ENCODE measurements around the gene DAGLA. TPM values are rescaled to one million over a fixed set of nuclear protein-coding genes. Genes with fewer than 3 reads are reported as not detected.
A peak's percentile ranks its signal among the peaks of the same experiment; 100 is the strongest.

The DAGLA gene
- total RNA-seq, 1 experiment from 2014 or later = 3.1 TPM

DNA sequence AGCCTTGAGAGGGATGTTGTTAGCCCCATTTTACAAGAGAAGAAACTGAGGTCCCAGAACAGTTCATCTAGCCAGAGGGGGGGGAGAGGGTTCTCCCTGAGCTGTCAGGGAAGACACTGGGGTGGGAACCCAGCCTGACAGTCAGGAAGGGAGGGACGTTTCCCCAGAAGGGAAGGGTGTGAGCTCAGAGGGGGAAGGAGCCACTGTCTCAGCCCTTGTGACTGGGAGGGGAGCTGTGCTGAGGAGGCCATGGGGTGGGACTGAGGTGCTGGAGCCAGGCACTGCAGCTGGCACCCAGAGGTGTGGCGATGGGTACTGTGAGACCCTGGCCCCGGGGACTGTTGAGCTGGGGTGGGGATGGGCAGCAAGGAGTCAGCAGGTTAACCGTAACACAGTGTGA lies 35.7 kb downstream of the DAGLA start:
- CTCF ChIA-PET = interaction anchor here (1.0 to 5.5 kb wide), 4 partner anchors 12 to 72 kb away, joined by 3 to 71 read pairs (median 8); no protein-coding TSS in a partner anchor

DNA sequence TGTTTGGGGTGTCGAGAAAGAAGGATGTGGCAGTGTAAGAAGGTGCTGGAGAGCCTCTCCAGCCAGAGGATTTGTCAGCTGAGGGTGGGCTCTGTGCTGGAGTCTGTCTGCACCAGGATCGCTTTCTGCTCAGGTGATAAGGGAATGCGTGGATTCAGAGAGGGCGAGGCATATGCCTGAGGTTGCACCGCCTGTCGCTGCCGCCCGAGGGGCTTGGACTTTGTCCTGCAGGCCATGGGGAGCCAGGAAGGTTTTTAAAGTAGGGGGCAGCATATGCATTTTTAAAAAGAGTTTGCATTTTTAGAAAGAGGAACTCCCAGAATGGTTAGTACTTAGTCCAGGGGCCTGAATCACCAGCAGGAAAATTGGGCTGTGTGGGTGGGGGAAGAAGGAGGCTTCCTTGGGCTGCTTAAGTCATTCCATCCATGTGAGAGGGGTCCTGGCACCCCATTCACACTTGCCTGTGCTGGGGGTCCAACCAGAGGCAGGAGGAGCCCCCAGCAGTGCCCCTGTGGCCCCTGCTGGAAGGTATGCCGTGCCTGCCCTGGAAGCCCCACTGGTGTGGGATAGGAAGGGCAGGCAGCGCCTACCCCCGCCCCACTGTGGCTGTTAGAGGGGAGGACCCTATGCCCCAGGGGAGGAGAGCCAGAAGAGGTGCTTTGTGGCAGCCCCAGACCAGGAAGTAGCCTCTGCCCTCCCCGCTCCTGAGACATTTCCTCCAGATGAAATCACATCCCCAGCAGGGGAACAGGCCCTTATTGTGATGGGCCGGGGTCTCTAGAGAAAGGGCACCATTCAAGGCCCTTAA lies 36.5 kb downstream of the DAGLA start:
- ATAC-seq (peak; percentile 42), DNase-seq (ENCODE audit: low spot score) (no peak)
- no peak for TF ChIP-seq SMAD4 (CRISPR knock-in tag; IDR thresholded peaks at IDR 0.05)
- TF ChIP-seq CBFB (CRISPR knock-in tag; IDR thresholded peaks at IDR 0.05; ENCODE audit: low read depth) = no peak
- no peak for TF ChIP-seq ZNF396 (CRISPR knock-in tag; IDR thresholded peaks at IDR 0.05; ENCODE audit: borderline replicate concordance)
- TF ChIP-seq, protein P1, sequence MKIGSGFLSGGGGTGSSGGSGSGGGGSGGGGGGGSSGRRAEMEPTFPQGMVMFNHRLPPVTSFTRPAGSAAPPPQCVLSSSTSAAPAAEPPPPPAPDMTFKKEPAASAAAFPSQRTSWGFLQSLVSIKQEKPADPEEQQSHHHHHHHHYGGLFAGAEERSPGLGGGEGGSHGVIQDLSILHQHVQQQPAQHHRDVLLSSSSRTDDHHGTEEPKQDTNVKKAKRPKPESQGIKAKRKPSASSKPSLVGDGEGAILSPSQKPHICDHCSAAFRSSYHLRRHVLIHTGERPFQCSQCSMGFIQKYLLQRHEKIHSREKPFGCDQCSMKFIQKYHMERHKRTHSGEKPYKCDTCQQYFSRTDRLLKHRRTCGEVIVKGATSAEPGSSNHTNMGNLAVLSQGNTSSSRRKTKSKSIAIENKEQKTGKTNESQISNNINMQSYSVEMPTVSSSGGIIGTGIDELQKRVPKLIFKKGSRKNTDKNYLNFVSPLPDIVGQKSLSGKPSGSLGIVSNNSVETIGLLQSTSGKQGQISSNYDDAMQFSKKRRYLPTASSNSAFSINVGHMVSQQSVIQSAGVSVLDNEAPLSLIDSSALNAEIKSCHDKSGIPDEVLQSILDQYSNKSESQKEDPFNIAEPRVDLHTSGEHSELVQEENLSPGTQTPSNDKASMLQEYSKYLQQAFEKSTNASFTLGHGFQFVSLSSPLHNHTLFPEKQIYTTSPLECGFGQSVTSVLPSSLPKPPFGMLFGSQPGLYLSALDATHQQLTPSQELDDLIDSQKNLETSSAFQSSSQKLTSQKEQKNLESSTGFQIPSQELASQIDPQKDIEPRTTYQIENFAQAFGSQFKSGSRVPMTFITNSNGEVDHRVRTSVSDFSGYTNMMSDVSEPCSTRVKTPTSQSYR (CRISPR knock-in tag; IDR thresholded peaks at IDR 0.05) = no peak
- no peak for TF ChIP-seq SP1 (CRISPR knock-in tag; conservative IDR thresholded peaks at IDR 0.05)
- no peak for TF ChIP-seq FOXP1 (CRISPR knock-in tag; IDR thresholded peaks at IDR 0.05; ENCODE audit: borderline replicate concordance)
- no peak for TF ChIP-seq ESRRA (CRISPR knock-in tag; IDR thresholded peaks at IDR 0.05; ENCODE audit: borderline replicate concordance)
- TF ChIP-seq, protein P2, sequence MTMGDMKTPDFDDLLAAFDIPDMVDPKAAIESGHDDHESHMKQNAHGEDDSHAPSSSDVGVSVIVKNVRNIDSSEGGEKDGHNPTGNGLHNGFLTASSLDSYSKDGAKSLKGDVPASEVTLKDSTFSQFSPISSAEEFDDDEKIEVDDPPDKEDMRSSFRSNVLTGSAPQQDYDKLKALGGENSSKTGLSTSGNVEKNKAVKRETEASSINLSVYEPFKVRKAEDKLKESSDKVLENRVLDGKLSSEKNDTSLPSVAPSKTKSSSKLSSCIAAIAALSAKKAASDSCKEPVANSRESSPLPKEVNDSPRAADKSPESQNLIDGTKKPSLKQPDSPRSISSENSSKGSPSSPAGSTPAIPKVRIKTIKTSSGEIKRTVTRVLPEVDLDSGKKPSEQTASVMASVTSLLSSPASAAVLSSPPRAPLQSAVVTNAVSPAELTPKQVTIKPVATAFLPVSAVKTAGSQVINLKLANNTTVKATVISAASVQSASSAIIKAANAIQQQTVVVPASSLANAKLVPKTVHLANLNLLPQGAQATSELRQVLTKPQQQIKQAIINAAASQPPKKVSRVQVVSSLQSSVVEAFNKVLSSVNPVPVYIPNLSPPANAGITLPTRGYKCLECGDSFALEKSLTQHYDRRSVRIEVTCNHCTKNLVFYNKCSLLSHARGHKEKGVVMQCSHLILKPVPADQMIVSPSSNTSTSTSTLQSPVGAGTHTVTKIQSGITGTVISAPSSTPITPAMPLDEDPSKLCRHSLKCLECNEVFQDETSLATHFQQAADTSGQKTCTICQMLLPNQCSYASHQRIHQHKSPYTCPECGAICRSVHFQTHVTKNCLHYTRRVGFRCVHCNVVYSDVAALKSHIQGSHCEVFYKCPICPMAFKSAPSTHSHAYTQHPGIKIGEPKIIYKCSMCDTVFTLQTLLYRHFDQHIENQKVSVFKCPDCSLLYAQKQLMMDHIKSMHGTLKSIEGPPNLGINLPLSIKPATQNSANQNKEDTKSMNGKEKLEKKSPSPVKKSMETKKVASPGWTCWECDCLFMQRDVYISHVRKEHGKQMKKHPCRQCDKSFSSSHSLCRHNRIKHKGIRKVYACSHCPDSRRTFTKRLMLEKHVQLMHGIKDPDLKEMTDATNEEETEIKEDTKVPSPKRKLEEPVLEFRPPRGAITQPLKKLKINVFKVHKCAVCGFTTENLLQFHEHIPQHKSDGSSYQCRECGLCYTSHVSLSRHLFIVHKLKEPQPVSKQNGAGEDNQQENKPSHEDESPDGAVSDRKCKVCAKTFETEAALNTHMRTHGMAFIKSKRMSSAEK (CRISPR knock-in tag; IDR thresholded peaks at IDR 0.05; ENCODE audit: borderline replicate concordance) = no peak
- TF ChIP-seq, protein P3, sequence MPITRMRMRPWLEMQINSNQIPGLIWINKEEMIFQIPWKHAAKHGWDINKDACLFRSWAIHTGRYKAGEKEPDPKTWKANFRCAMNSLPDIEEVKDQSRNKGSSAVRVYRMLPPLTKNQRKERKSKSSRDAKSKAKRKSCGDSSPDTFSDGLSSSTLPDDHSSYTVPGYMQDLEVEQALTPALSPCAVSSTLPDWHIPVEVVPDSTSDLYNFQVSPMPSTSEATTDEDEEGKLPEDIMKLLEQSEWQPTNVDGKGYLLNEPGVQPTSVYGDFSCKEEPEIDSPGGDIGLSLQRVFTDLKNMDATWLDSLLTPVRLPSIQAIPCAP (CRISPR knock-in tag; IDR thresholded peaks at IDR 0.05) = no peak
- TF ChIP-seq, protein P4, sequence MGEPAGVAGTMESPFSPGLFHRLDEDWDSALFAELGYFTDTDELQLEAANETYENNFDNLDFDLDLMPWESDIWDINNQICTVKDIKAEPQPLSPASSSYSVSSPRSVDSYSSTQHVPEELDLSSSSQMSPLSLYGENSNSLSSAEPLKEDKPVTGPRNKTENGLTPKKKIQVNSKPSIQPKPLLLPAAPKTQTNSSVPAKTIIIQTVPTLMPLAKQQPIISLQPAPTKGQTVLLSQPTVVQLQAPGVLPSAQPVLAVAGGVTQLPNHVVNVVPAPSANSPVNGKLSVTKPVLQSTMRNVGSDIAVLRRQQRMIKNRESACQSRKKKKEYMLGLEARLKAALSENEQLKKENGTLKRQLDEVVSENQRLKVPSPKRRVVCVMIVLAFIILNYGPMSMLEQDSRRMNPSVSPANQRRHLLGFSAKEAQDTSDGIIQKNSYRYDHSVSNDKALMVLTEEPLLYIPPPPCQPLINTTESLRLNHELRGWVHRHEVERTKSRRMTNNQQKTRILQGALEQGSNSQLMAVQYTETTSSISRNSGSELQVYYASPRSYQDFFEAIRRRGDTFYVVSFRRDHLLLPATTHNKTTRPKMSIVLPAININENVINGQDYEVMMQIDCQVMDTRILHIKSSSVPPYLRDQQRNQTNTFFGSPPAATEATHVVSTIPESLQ (CRISPR knock-in tag; IDR thresholded peaks at IDR 0.05) = no peak
- no peak for TF ChIP-seq ETV6 (CRISPR knock-in tag; IDR thresholded peaks at IDR 0.05)
- no peaks in the 10 kb centered on the region for H3K9me3 Mint-ChIP-seq
- H3K36me3 Mint-ChIP-seq = no peaks in the 10 kb centered on the region
- POLR2A ChIA-PET = no interaction called here
- CTCF ChIA-PET = interaction anchor here (1.0 to 5.5 kb wide), 3 partner anchors 11 to 71 kb away, joined by 3 to 71 read pairs (median 7); no protein-coding TSS in a partner anchor
- no peak overlapping the region for H3K4me3 Mint-ChIP-seq
- H3K27me3 Mint-ChIP-seq (ENCODE audit: low read depth) = peaks cover 3% of the 10 kb centered on the region; the same call in 1 of the 2 replicates
- peaks cover 36% of the 10 kb centered on the region for H3K4me1 Mint-ChIP-seq
- no peak overlapping the region; the same call in 1 of the 2 replicates for H3K27ac Mint-ChIP-seq

More for the DNA sequence above, 35.7 kb downstream of the DAGLA start:
- Mint-ChIP-seq H3K4me3 (no peak overlapping the region), H3K27me3 (ENCODE audit: low read depth) (peaks cover 3% of the 10 kb centered on the region; the same call in 1 of the 2 replicates), H3K9me3 (no peaks in the 10 kb centered on the region), H3K4me1 (peaks cover 37% of the 10 kb centered on the region), H3K27ac (no peak overlapping the region; the same call in 1 of the 2 replicates), H3K36me3 (no peaks in the 10 kb centered on the region)
- TF ChIP-seq IRF2 (CRISPR knock-in tag; IDR thresholded peaks at IDR 0.05; ENCODE audit: borderline replicate concordance, low read depth) (no peak), ETV6 (CRISPR knock-in tag; IDR thresholded peaks at IDR 0.05) (no peak), JUN (CRISPR knock-in tag; IDR thresholded peaks at IDR 0.05) (no peak), NFATC4 (CRISPR knock-in tag; IDR thresholded peaks at IDR 0.05) (no peak), ZNF317 (CRISPR knock-in tag; IDR thresholded peaks at IDR 0.05; ENCODE audit: borderline replicate concordance, low read depth) (no peak), KAT7 (CRISPR knock-in tag; IDR thresholded peaks at IDR 0.05; ENCODE audit: borderline replicate concordance) (no peak), GRHL2 (CRISPR knock-in tag; IDR thresholded peaks at IDR 0.05; ENCODE audit: insufficient replicate concordance, severe bottlenecking) (no peak), ZNF138 (CRISPR knock-in tag; conservative IDR thresholded peaks at IDR 0.05) (no peak), ZBTB21 (CRISPR knock-in tag; IDR thresholded peaks at IDR 0.05; ENCODE audit: borderline replicate concordance) (no peak)
- TF ChIP-seq, protein P5, sequence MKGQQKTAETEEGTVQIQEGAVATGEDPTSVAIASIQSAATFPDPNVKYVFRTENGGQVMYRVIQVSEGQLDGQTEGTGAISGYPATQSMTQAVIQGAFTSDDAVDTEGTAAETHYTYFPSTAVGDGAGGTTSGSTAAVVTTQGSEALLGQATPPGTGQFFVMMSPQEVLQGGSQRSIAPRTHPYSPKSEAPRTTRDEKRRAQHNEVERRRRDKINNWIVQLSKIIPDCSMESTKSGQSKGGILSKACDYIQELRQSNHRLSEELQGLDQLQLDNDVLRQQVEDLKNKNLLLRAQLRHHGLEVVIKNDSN (CRISPR knock-in tag; IDR thresholded peaks at IDR 0.05) = no peak
- TF ChIP-seq, protein P6, sequence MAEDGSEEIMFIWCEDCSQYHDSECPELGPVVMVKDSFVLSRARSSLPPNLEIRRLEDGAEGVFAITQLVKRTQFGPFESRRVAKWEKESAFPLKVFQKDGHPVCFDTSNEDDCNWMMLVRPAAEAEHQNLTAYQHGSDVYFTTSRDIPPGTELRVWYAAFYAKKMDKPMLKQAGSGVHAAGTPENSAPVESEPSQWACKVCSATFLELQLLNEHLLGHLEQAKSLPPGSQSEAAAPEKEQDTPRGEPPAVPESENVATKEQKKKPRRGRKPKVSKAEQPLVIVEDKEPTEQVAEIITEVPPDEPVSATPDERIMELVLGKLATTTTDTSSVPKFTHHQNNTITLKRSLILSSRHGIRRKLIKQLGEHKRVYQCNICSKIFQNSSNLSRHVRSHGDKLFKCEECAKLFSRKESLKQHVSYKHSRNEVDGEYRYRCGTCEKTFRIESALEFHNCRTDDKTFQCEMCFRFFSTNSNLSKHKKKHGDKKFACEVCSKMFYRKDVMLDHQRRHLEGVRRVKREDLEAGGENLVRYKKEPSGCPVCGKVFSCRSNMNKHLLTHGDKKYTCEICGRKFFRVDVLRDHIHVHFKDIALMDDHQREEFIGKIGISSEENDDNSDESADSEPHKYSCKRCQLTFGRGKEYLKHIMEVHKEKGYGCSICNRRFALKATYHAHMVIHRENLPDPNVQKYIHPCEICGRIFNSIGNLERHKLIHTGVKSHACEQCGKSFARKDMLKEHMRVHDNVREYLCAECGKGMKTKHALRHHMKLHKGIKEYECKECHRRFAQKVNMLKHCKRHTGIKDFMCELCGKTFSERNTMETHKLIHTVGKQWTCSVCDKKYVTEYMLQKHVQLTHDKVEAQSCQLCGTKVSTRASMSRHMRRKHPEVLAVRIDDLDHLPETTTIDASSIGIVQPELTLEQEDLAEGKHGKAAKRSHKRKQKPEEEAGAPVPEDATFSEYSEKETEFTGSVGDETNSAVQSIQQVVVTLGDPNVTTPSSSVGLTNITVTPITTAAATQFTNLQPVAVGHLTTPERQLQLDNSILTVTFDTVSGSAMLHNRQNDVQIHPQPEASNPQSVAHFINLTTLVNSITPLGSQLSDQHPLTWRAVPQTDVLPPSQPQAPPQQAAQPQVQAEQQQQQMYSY (CRISPR knock-in tag; IDR thresholded peaks at IDR 0.05) = no peak
- POLR2A ChIA-PET = no interaction called here
- DNase-seq (ENCODE audit: low spot score) (no peak), ATAC-seq (no peak)

Data from WTC11 (cell line).